Spleen (tissue), 7 donors: ENCODE results near the gene FGFR2.

ENCODE experiments used
- CTCF ChIP-seq, 11 experiments: fragments of 200-600 bp in 7 of 11; fragments of 450-650 bp in 4 of 11; sonication (generic) in 4 of 11; IDR thresholded peaks in 8 of 11; conservative IDR thresholded peaks in 3 of 11; 1 replicate in 7 of 11; 2 replicates in 4 of 11; pipeline versions ENCODE4 v1.4.0 to v1.8.0; 2016 to 2021; ENCODE audit warnings: antibody characterized with exemption in 11 of 11, inconsistent platforms in 4 of 11, mild to moderate bottlenecking in 1 of 11
- POLR2A ChIP-seq, 3 donors: fragments of 450-650 bp; IDR thresholded peaks; one replicate each; pipeline ENCODE4 v1.5.1; 2017; ENCODE audit warnings: antibody characterized with exemption in 3 of 3, mild to moderate bottlenecking in 1 of 3
- donor health status: DM: no; HTN: no; CAD: no; lungs with moderate emphysema.
- donor health status: DM: no; HTN: no; CAD: no.
- donor health status: DM: no; HTN: no; CAD: no.

GRCh38 chr10:121567569-121567968 lies 30.7 kb downstream of the FGFR2 start:
- no peak for TF ChIP-seq CTCF (IDR thresholded peaks at IDR 0.05 in 8 of 11, conservative IDR thresholded peaks at IDR 0.05 in 3 of 11)
- no peak for TF ChIP-seq POLR2A (IDR thresholded peaks at IDR 0.05)
